IMR-90 (cell line): Measurements from ENCODE around the gene ESM1. TPM values are rescaled to one million over a fixed set of nuclear protein-coding genes. Genes with fewer than 3 reads are reported as not detected.

Experiments
- ATAC-seq: fragments of 200-7000 bp; cut with Tn5 transposase; 2 replicates; pipeline ENCODE4 v1.9.1; 2020; ENCODE audit warnings: low read depth, mild to moderate bottlenecking, moderate library complexity
- BruUV-seq: library from RNA; stranded (reverse); fragments of 400-500 nt; replicated peaks from 2 replicates; lab custom pipeline; 2021; lab: Mats Ljungman, UMichigan
- CTCF ChIA-PET: fragments of 300-600 bp; formaldehyde crosslinking; extraction: SDS; loops from one replicate; lab custom pipeline; 2021; ENCODE audit warnings: antibody characterized with exemption; lab: Yijun Ruan, JAX
- POLR2A ChIA-PET: fragments of 300-600 bp; sonication (Branson Sonifier 250); formaldehyde crosslinking; loops from one replicate; lab custom pipeline; 2022; ENCODE audit warnings: antibody characterized with exemption; ENCODE audit not compliant: unreplicated experiment; lab: Charles Lee
- DNase-seq: peaks from one replicate; pipeline ENCODE4 v3.0.0; 2013
- H2AFZ ChIP-seq: replicated peaks from 2 replicates; pipeline ENCODE3; 2013; ENCODE audit warnings: low read length, mild to moderate bottlenecking; ENCODE audit not compliant: poor library complexity
- H2AK5ac ChIP-seq: 2 replicates; pipeline ENCODE4 v1.6.1; 2013; ENCODE audit warnings: low read depth, low read length, inconsistent platforms
- H2AK9ac ChIP-seq: replicated peaks from 2 replicates; pipeline ENCODE3; 2013; ENCODE audit warnings: mild to moderate bottlenecking, low read depth, low read length, moderate library complexity; ENCODE audit not compliant: poor library complexity
- H2BK120ac ChIP-seq: 2 replicates; pipeline ENCODE4 v1.6.1; 2013; ENCODE audit warnings: low read depth, low read length, inconsistent platforms
- H2BK15ac ChIP-seq: 3 replicates; pipeline ENCODE4 v1.6.1; 2013; ENCODE audit warnings: low read depth, low read length, inconsistent platforms
- H2BK20ac ChIP-seq: 2 replicates; pipeline ENCODE4 v1.6.1; 2013; ENCODE audit warnings: low read depth, mild to moderate bottlenecking, inconsistent platforms, low read length, moderate library complexity
- H2BK5ac ChIP-seq: 2 replicates; pipeline ENCODE4 v1.6.1; 2013; ENCODE audit warnings: mild to moderate bottlenecking, low read depth, low read length, inconsistent platforms; ENCODE audit not compliant: poor library complexity, severe bottlenecking
- H3K14ac ChIP-seq: replicated peaks from 2 replicates; pipeline ENCODE4 v1.6.1; 2013; ENCODE audit warnings: low read depth, low read length, inconsistent platforms
- H3K18ac ChIP-seq: 2 replicates; pipeline ENCODE4 v1.6.1; 2013; ENCODE audit warnings: low read depth, low read length, control low read depth
- H3K23ac ChIP-seq: 2 replicates; pipeline ENCODE4 v1.6.1; 2013; ENCODE audit warnings: low read depth, low read length, inconsistent platforms
- H3K27ac ChIP-seq: 2 replicates; pipeline ENCODE4 v1.5.1; 2013; ENCODE audit warnings: mild to moderate bottlenecking, control low read depth, low read length; ENCODE audit not compliant: insufficient read depth
- H3K27me3 ChIP-seq: 2 replicates; pipeline ENCODE4 v1.6.1; 2013; ENCODE audit warnings: low read length; ENCODE audit not compliant: control insufficient read depth, insufficient read depth
- H3K36me3 ChIP-seq: 2 replicates; pipeline ENCODE4 v1.6.1; 2013; ENCODE audit warnings: low read length, mixed read lengths; ENCODE audit not compliant: control insufficient read depth, insufficient read depth
- H3K4ac ChIP-seq: 2 replicates; pipeline ENCODE4 v1.6.1; 2013; ENCODE audit warnings: low read depth, low read length, inconsistent platforms
- H3K4me1 ChIP-seq: 2 replicates; pipeline ENCODE4 v1.6.1; 2013; ENCODE audit warnings: low read length, mixed read lengths; ENCODE audit not compliant: control insufficient read depth, insufficient read depth
- H3K4me2 ChIP-seq: 2 replicates; pipeline ENCODE4 v1.6.1; 2013; ENCODE audit warnings: low read depth, mild to moderate bottlenecking, control low read depth, low read length, moderate library complexity
- H3K4me3 ChIP-seq: 2 replicates; pipeline ENCODE4 v1.5.1; 2013; ENCODE audit warnings: low read depth, mild to moderate bottlenecking, control low read depth, low read length, moderate library complexity; ENCODE audit not compliant: insufficient read depth
- H3K56ac ChIP-seq: 2 replicates; pipeline ENCODE4 v1.6.1; 2013; ENCODE audit warnings: low read length, inconsistent platforms; ENCODE audit not compliant: insufficient read depth; ENCODE audit errors: extremely low read depth
- H3K79me1 ChIP-seq, 2 experiments: 2 replicates each; pipeline ENCODE4 v1.6.1; 2013; ENCODE audit warnings: low read length in 2 of 2, inconsistent platforms in 1 of 2, low read depth in 1 of 2
- H3K9ac ChIP-seq: 2 replicates; pipeline ENCODE4 v1.6.1; 2013; ENCODE audit warnings: low read depth, low read length, control low read depth
- H3K9me1 ChIP-seq: 2 replicates; pipeline ENCODE4 v1.6.1; 2013; ENCODE audit warnings: low read length, inconsistent platforms; ENCODE audit not compliant: insufficient read depth
- H3K9me3 ChIP-seq: 2 replicates; pipeline ENCODE4 v1.6.1; 2013; ENCODE audit warnings: low read length; ENCODE audit not compliant: control insufficient read depth, insufficient read depth
- H4K20me1 ChIP-seq: 2 replicates; pipeline ENCODE4 v1.6.1; 2013; ENCODE audit warnings: low read length, inconsistent platforms; ENCODE audit not compliant: insufficient read depth
- H4K5ac ChIP-seq: 2 replicates; pipeline ENCODE4 v1.6.1; 2013; ENCODE audit warnings: mild to moderate bottlenecking, low read depth, low read length, control low read depth
- H4K8ac ChIP-seq, 2 experiments: 2 replicates each; pipeline ENCODE4 v1.6.1; 2013; ENCODE audit warnings: low read depth in 2 of 2, low read length in 2 of 2, control low read depth in 1 of 2, inconsistent platforms in 1 of 2
- H4K91ac ChIP-seq: 2 replicates; pipeline ENCODE4 v1.6.1; 2013; ENCODE audit warnings: low read depth, low read length, inconsistent platforms; ENCODE audit not compliant: insufficient read depth
- BHLHE40 ChIP-seq: fragments of 150-350 bp; IDR thresholded peaks from 2 replicates; pipeline ENCODE4 v1.6.1; 2016; ENCODE audit warnings: mild to moderate bottlenecking, low read depth, low read length
- CEBPB ChIP-seq: IDR thresholded peaks from 2 replicates; pipeline ENCODE4 v1.6.1; 2012; ENCODE audit warnings: low read depth, low read length, improper control_type of control experiment
- NFE2L2 ChIP-seq: fragments of 150-350 bp; IDR thresholded peaks from 2 replicates; pipeline ENCODE4 v1.6.1; 2016; ENCODE audit warnings: low read depth, mild to moderate bottlenecking, low read length
- RCOR1 ChIP-seq: IDR thresholded peaks from 2 replicates; pipeline ENCODE4 v1.6.1; 2012; ENCODE audit warnings: mild to moderate bottlenecking, low read length, improper control_type of control experiment; ENCODE audit not compliant: insufficient replicate concordance
- WGBS, 2 experiments: methylation state at CpG; one replicate each; pipeline versions ENCODE4 v1.1.5 to v1.1.7; 2013; ENCODE audit warnings: missing lambda C conversion rate in 2 of 2; ENCODE audit not compliant: insufficient read length in 1 of 2; ENCODE audit errors: extremely low coverage in 2 of 2; 5-methylcytosine and 5-hydroxymethylcytosine counted together
- dilution Hi-C: fragments of 300-500 bp; cut with HindIII; formaldehyde crosslinking; loops from one replicate; pipeline ENCODE4 v1.14.3; 2018; ENCODE audit warnings: low sequenced_read_pairs; ENCODE audit not compliant: unreplicated experiment
- in situ Hi-C: fragments of 300-500 bp; cut with MboI; formaldehyde crosslinking; loops from 3 replicates; pipeline ENCODE4 v1.14.3; 2019; ENCODE audit warnings: low sequenced_read_pairs, inconsistent platforms, mixed read lengths
- intact Hi-C: fragments of 100-400 bp; cut with micrococcal nuclease; formaldehyde crosslinking; loops from 2 replicates; pipeline ENCODE4 v1.10.0; 2022
- polyA plus RNA-seq, 3 experiments: library from polyadenylated mRNA; depleted of rRNA; stranded (reverse); fragments of >200 nt; gene quantifications; 2 replicates each; pipeline ENCODE4 v1.2.3, GENCODE V29; 2012; ENCODE audit warnings: low replicate concordance in 1 of 3
- total RNA-seq: library from RNA; depleted of rRNA; stranded (reverse); fragments of >200 nt; gene quantifications from 2 replicates; pipeline ENCODE4 v1.2.3, GENCODE V29; 2012

Gene ESM1
- total and polyA plus RNA-seq, 2 of the 4 experiments (the other 2 are of a cell fraction) = 7.1 to 10.2 TPM

DNA sequence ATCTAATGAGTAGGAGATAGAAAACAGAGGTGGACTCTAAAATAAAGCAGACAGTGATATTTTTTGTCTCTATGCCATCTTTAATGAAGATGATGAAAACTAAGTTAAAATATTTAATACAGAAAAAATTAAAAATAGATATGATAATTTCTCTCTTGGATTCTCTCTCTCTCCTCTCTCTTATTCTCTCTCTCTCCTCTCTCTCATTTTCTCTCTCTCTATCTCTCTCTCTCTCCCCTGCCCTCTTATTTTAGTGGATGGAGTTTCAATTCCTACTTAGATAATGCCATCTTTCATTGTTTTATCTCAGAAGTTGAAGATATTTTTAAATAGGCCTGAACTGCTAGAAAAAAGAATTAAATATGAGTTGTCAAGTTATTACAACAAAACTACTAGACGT lies 38.2 kb downstream of the ESM1 start:
- no peaks in the 10 kb centered on the region for H3K4me1 ChIP-seq
- no peak overlapping the region for H3K27ac ChIP-seq
- no peak overlapping the region for H3K9ac ChIP-seq
- no peaks in the 10 kb centered on the region for H4K20me1 ChIP-seq
- H3K9me3 ChIP-seq = no peaks in the 10 kb centered on the region
- POLR2A ChIA-PET = interaction anchor here (0.5 kb wide), 1 partner anchor 21 kb away, joined by 4 read pairs; no protein-coding TSS in a partner anchor
- intact Hi-C loops (no loop called here), in situ Hi-C loops (no loop called here), dilution Hi-C loops (loop anchor here (25.0 kb wide), 1 partner anchor 190 kb away; no protein-coding TSS in a partner anchor)
- H2BK15ac ChIP-seq = no peak overlapping the region
- H2AFZ ChIP-seq = no peak overlapping the region
- CTCF ChIA-PET = no interaction called here
- no peak overlapping the region for H4K5ac ChIP-seq
- TF ChIP-seq CEBPB (no peak), BHLHE40 (no peak), RCOR1 (no peak), NFE2L2 (no peak)
- H2AK9ac ChIP-seq = no peak overlapping the region
- H3K56ac ChIP-seq = no peak overlapping the region
- H3K9me1 ChIP-seq = no peaks in the 10 kb centered on the region
- H3K14ac ChIP-seq = no peak overlapping the region
- H3K23ac ChIP-seq = no peak overlapping the region
- H3K18ac ChIP-seq = no peak overlapping the region
- WGBS, 2 experiments = no CpG with 5 or more reads among the region's 1 CpG
- peaks cover 39% of the 10 kb centered on the region for H3K27me3 ChIP-seq
- no peak for ATAC-seq
- no peak overlapping the region for H2BK20ac ChIP-seq
- no peak overlapping the region for H3K4me3 ChIP-seq
- no peak overlapping the region for H2AK5ac ChIP-seq
- BruUV-seq = no TSS peak
- H4K91ac ChIP-seq = no peak overlapping the region
- H3K4me2 ChIP-seq = no peak overlapping the region
- no peaks in the 10 kb centered on the region for H3K36me3 ChIP-seq
- H2BK120ac ChIP-seq = no peak overlapping the region
- DNase-seq = no peak
- H3K4ac ChIP-seq = no peak overlapping the region
- H3K79me1 ChIP-seq = no peaks in the 10 kb centered on the region
- H4K8ac ChIP-seq = no peak overlapping the region
- H2BK5ac ChIP-seq = no peak overlapping the region
